ENCODE results near the gene GRM4.

GRM4 gene

GRCh38 chr6:34154668-34155447 lies 9.0 kb upstream of the GRM4 start:
- no peaks in the 10 kb centered on the region for H3K36me3 ChIP-seq (ENCODE audit: insufficient read depth, low read depth, low read length)
- H3K27me3 ChIP-seq (ENCODE audit: insufficient read depth, low read length): peaks cover 56% of the 10 kb centered on the region
- H3K27ac ChIP-seq (ENCODE audit: low read length): no peak overlapping the region
- peaks cover 4% of the 10 kb centered on the region for H3K9me3 ChIP-seq (ENCODE audit: insufficient read depth, low read depth, low read length)
- H3K9ac ChIP-seq (ENCODE audit: low read depth, low read length): no peak overlapping the region; the same call in 1 of the 2 replicates
- H3K4me1 ChIP-seq (ENCODE audit: insufficient read depth, low read length): peaks cover 6% of the 10 kb centered on the region; the same call in 1 of the 2 replicates
- peak overlapping the region; percentile 60; the same call in 1 of the 2 replicates for H3K4me3 ChIP-seq (ENCODE audit: low read length)

GRCh38 chr6:34152806-34153520 lies 7.1 kb upstream of the GRM4 start:
- peaks cover 22% of the 10 kb centered on the region for H3K4me1 ChIP-seq (ENCODE audit: insufficient read depth, low read length)
- H3K36me3 ChIP-seq (ENCODE audit: insufficient read depth, low read depth, low read length): no peaks in the 10 kb centered on the region
- H3K9ac ChIP-seq (ENCODE audit: low read depth, low read length): no peak overlapping the region
- peaks cover 70% of the 10 kb centered on the region for H3K27me3 ChIP-seq (ENCODE audit: insufficient read depth, low read length)
- H3K9me3 ChIP-seq (ENCODE audit: insufficient read depth, low read depth, low read length): no peaks in the 10 kb centered on the region
- H3K4me3 ChIP-seq (ENCODE audit: low read length): no peak overlapping the region
- H3K27ac ChIP-seq (ENCODE audit: low read length): no peak overlapping the region

- H3K27me3 ChIP-seq (ENCODE audit: insufficient read depth, low read length): peaks cover 77% of the 10 kb centered on the region
- peaks cover 22% of the 10 kb centered on the region for H3K4me1 ChIP-seq (ENCODE audit: insufficient read depth, low read length)
- no peak overlapping the region for H3K27ac ChIP-seq (ENCODE audit: low read length)
- no peaks in the 10 kb centered on the region for H3K36me3 ChIP-seq (ENCODE audit: insufficient read depth, low read depth, low read length)
- no peak overlapping the region for H3K4me3 ChIP-seq (ENCODE audit: low read length)
- H3K9ac ChIP-seq (ENCODE audit: low read depth, low read length): no peak overlapping the region
- H3K9me3 ChIP-seq (ENCODE audit: insufficient read depth, low read depth, low read length): no peaks in the 10 kb centered on the region
Observed at GRCh38 chr6:34152042-34152524, 6.2 kb upstream of the GRM4 start.

GRCh38 chr6:34151321-34152041 lies 5.6 kb upstream of the GRM4 start:
- no peak overlapping the region for H3K9ac ChIP-seq (ENCODE audit: low read depth, low read length)
- H3K4me1 ChIP-seq (ENCODE audit: insufficient read depth, low read length): peaks cover 22% of the 10 kb centered on the region
- peaks cover 83% of the 10 kb centered on the region for H3K27me3 ChIP-seq (ENCODE audit: insufficient read depth, low read length)
- no peaks in the 10 kb centered on the region for H3K9me3 ChIP-seq (ENCODE audit: insufficient read depth, low read depth, low read length)
- no peak overlapping the region for H3K4me3 ChIP-seq (ENCODE audit: low read length)
- H3K36me3 ChIP-seq (ENCODE audit: insufficient read depth, low read depth, low read length): no peaks in the 10 kb centered on the region
- no peak overlapping the region for H3K27ac ChIP-seq (ENCODE audit: low read length)

- Histone ChIP-seq H3K4me1 (ENCODE audit: insufficient read depth, low read length) (peaks cover 22% of the 10 kb centered on the region), H3K27me3 (ENCODE audit: insufficient read depth, low read length) (peaks cover 89% of the 10 kb centered on the region), H3K4me3 (ENCODE audit: low read length) (no peak overlapping the region)
Observed at GRCh38 chr6:34150766-34151165, 4.9 kb upstream of the GRM4 start.

GRCh38 chr6:34149831-34150400 lies 4.0 kb upstream of the GRM4 start:
- Histone ChIP-seq H3K9me3 (ENCODE audit: insufficient read depth, low read depth, low read length) (no peaks in the 10 kb centered on the region), H3K9ac (ENCODE audit: low read depth, low read length) (no peak overlapping the region), H3K36me3 (ENCODE audit: insufficient read depth, low read depth, low read length) (no peaks in the 10 kb centered on the region), H3K4me1 (ENCODE audit: insufficient read depth, low read length) (peaks cover 22% of the 10 kb centered on the region), H3K27me3 (ENCODE audit: insufficient read depth, low read length) (peaks cover 89% of the 10 kb centered on the region), H3K4me3 (ENCODE audit: low read length) (no peak overlapping the region), H3K27ac (ENCODE audit: low read length) (no peak overlapping the region)

More at GRCh38 chr6:34150766-34151165, 4.9 kb upstream of the GRM4 start:
- H3K36me3 ChIP-seq (ENCODE audit: insufficient read depth, low read depth, low read length): no peaks in the 10 kb centered on the region
- H3K9ac ChIP-seq (ENCODE audit: low read depth, low read length): no peak overlapping the region
- H3K9me3 ChIP-seq (ENCODE audit: insufficient read depth, low read depth, low read length): no peaks in the 10 kb centered on the region
- no peak overlapping the region for H3K27ac ChIP-seq (ENCODE audit: low read length)

- no peaks in the 10 kb centered on the region for H3K9me3 ChIP-seq (ENCODE audit: insufficient read depth, low read depth, low read length)
- peaks cover 22% of the 10 kb centered on the region for H3K4me1 ChIP-seq (ENCODE audit: insufficient read depth, low read length)
- no peak overlapping the region for H3K4me3 ChIP-seq (ENCODE audit: low read length)
- H3K27me3 ChIP-seq (ENCODE audit: insufficient read depth, low read length): peaks cover 90% of the 10 kb centered on the region
- no peaks in the 10 kb centered on the region for H3K36me3 ChIP-seq (ENCODE audit: insufficient read depth, low read depth, low read length)
- H3K27ac ChIP-seq (ENCODE audit: low read length): no peak overlapping the region
- no peak overlapping the region for H3K9ac ChIP-seq (ENCODE audit: low read depth, low read length)
Observed at GRCh38 chr6:34149452-34149810, 3.5 kb upstream of the GRM4 start.

GRCh38 chr6:34148631-34149451 lies 3.0 kb upstream of the GRM4 start:
- Histone ChIP-seq H3K4me1 (ENCODE audit: insufficient read depth, low read length) (peaks cover 22% of the 10 kb centered on the region), H3K36me3 (ENCODE audit: insufficient read depth, low read depth, low read length) (no peaks in the 10 kb centered on the region), H3K9ac (ENCODE audit: low read depth, low read length) (no peak overlapping the region), H3K27ac (ENCODE audit: low read length) (no peak overlapping the region), H3K4me3 (ENCODE audit: low read length) (no peak overlapping the region), H3K9me3 (ENCODE audit: insufficient read depth, low read depth, low read length) (no peaks in the 10 kb centered on the region), H3K27me3 (ENCODE audit: insufficient read depth, low read length) (peaks cover 90% of the 10 kb centered on the region)

- Histone ChIP-seq H3K4me1 (ENCODE audit: insufficient read depth, low read length) (peaks cover 29% of the 10 kb centered on the region), H3K9ac (ENCODE audit: low read depth, low read length) (no peak overlapping the region), H3K4me3 (ENCODE audit: low read length) (no peak overlapping the region), H3K27ac (ENCODE audit: low read length) (no peak overlapping the region), H3K9me3 (ENCODE audit: insufficient read depth, low read depth, low read length) (no peaks in the 10 kb centered on the region), H3K27me3 (ENCODE audit: insufficient read depth, low read length) (peaks cover 90% of the 10 kb centered on the region), H3K36me3 (ENCODE audit: insufficient read depth, low read depth, low read length) (no peaks in the 10 kb centered on the region)
Observed at GRCh38 chr6:34147906-34148630, 2.2 kb upstream of the GRM4 start.

GRCh38 chr6:34146801-34147592 lies 1.1 kb upstream of the GRM4 start:
- H3K9me3 ChIP-seq (ENCODE audit: insufficient read depth, low read depth, low read length): no peaks in the 10 kb centered on the region
- H3K4me1 ChIP-seq (ENCODE audit: insufficient read depth, low read length): peaks cover 33% of the 10 kb centered on the region
- no peak overlapping the region for H3K9ac ChIP-seq (ENCODE audit: low read depth, low read length)
- no peaks in the 10 kb centered on the region for H3K36me3 ChIP-seq (ENCODE audit: insufficient read depth, low read depth, low read length)
- no peak overlapping the region for H3K4me3 ChIP-seq (ENCODE audit: low read length)
- peaks cover 90% of the 10 kb centered on the region for H3K27me3 ChIP-seq (ENCODE audit: insufficient read depth, low read length)
- H3K27ac ChIP-seq (ENCODE audit: low read length): no peak overlapping the region

Data from iPS-20b (cell line).